Retinal pigment epithelial cell (primary cell): ENCODE measurements around the gene CKAP2.
"Not testable (repeated sequence)": the region's sequence is repeated elsewhere in the genome, so short reads cannot be mapped to it uniquely, and the experiment has no call there.

Experiments used
- DNase-seq: peaks from one replicate; pipeline ENCODE4 v3.0.0-alpha.2; 2010; ENCODE audit warnings: low read depth
- H3K4me3 ChIP-seq: 2 replicates; pipeline ENCODE4 v1.5.1; 2011; ENCODE audit warnings: mild to moderate bottlenecking, low read length, control low read depth, moderate library complexity

Gene CKAP2

DNA sequence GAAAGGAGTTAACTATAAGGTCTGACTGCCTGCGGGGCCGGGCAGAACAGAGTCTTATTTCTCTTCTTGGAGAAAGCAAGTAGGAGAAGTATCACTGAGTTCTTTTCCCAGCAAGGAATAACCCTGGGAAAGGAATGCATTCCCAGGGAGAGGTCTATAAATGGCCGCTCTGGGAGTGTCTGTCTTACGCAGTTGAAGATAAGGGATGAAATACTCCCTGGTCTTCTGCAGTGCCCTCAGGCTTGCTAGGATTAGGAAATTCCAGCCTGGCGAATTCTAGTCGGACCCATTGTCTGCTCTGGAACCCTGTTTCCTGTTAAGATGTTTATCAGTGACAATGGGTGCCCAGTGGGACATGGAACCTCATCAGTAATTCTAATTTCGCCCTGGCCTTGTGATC lies 47.0 kb downstream of the CKAP2 start:
- DNase-seq, H3K4me3 ChIP-seq: not testable (repeated sequence)

- not testable (repeated sequence) for H3K4me3 ChIP-seq, DNase-seq
These were observed 50.6 kb downstream of the CKAP2 start for GRCh38 chr13:52505843-52506242.

DNA sequence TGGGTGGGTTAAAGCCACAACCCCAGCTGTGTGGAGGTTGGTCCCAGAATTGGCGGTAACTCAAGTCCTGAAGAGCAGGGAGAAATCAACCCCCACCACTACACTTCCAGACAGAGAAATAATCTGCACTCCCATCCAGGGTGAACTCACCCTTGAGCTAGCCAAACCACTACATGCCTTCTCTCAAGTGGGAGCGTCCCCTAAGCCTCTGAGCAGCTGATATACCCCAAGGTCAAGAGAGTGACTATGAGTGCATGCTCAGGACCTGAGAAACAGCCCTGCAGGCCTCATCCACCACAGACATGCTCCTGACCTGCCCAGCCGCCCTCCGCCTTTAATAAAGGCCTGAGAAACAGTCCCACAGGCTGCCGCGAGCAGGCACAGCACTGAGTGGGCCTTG lies 54.3 kb downstream of the CKAP2 start:
- not testable (repeated sequence) for H3K4me3 ChIP-seq, DNase-seq

GRCh38 chr13:52510221-52510797 lies 55.0 kb downstream of the CKAP2 start:
- DNase-seq, H3K4me3 ChIP-seq: not testable (repeated sequence)

DNA sequence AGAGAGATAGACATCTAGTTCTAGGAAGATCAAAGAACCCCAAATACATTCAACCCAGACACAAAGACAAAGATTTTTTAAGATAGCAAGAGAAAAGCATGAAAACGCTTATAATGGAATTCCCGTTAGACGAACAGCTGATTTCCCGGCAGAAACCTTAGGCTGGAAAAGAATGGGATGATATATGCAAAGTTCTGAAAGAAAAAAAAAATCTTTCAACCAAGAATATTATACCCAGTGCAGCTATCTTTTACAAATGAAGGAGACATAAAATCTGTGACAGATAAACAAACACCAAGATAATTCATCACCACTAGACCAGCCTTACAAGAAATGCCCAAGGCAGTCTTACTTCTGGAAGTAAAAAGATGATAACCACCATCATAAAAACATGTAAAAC lies 56.3 kb downstream of the CKAP2 start:
- not testable (repeated sequence) for DNase-seq, H3K4me3 ChIP-seq

GRCh38 chr13:52513957-52514596 lies 58.8 kb downstream of the CKAP2 start:
- not testable (repeated sequence) for DNase-seq, H3K4me3 ChIP-seq

GRCh38 chr13:52523323-52523722 lies 68.0 kb downstream of the CKAP2 start:
- not testable (repeated sequence) for DNase-seq, H3K4me3 ChIP-seq
